SK-N-SH (cell line): ENCODE data around the gene ITIH5. TPM values are rescaled to one million over a fixed set of nuclear protein-coding genes. Genes with fewer than 3 reads are reported as not detected.

Experiments used
- CTCF ChIA-PET: fragments of 300-600, 350-600 bp; formaldehyde crosslinking; extraction: SDS; loops from one replicate; lab custom pipeline; 2021; lab: Yijun Ruan, JAX
- POLR2A ChIA-PET: fragments of 350-600 bp; sonication (Branson Sonifier 250); formaldehyde crosslinking; extraction: SDS; loops from one replicate; lab custom pipeline; 2020; ENCODE audit warnings: antibody characterized with exemption, inconsistent platforms; lab: Yijun Ruan, JAX
- DNase-seq: peaks from one replicate; pipeline ENCODE4 v3.0.0; 2012
- H2AFZ ChIP-seq: fragments of 200-600 bp; sonication (generic); 2 replicates; pipeline ENCODE4 v1.8.1; 2016; ENCODE audit warnings: antibody characterized with exemption, mild to moderate bottlenecking, low read depth
- H3F3A ChIP-seq: fragments of 200-600 bp; sonication (generic); replicated peaks from 2 replicates; pipeline ENCODE3; 2016; ENCODE audit warnings: antibody characterized with exemption, mild to moderate bottlenecking; ENCODE audit not compliant: insufficient read depth
- H3K27ac ChIP-seq, 2 experiments: fragments of 200-500 bp in 1 of 2; fragments of 200-600 bp in 1 of 2; sonication (Bioruptor generic) in 1 of 2; sonication (generic), shearing (Covaris generic) in 1 of 2; 2 replicates each; pipeline versions ENCODE4 v1.5.1 to v1.6.1; 2014 to 2016; ENCODE audit warnings: low read depth in 2 of 2, inconsistent platforms in 1 of 2, low read length in 1 of 2, mild to moderate bottlenecking in 1 of 2, mixed read lengths in 1 of 2
- H3K27me3 ChIP-seq: fragments of 200-600 bp; sonication (generic), shearing (Covaris generic); 2 replicates; pipeline ENCODE4 v1.6.1; 2016; ENCODE audit warnings: mixed run types; ENCODE audit not compliant: insufficient read depth
- H3K36me3 ChIP-seq, 2 experiments: fragments of 200-500 bp in 1 of 2; fragments of 200-600 bp in 1 of 2; sonication (Bioruptor generic) in 1 of 2; sonication (generic) in 1 of 2; replicated peaks in 1 of 2; 2 replicates each; pipeline versions ENCODE3 to v1.5.1; 2014 to 2016; ENCODE audit warnings: low read length in 1 of 2, mild to moderate bottlenecking in 1 of 2; ENCODE audit not compliant: insufficient read depth in 2 of 2, control insufficient read depth in 1 of 2
- H3K4me1 ChIP-seq, 2 experiments: fragments of 200-500 bp in 1 of 2; fragments of 200-600 bp in 1 of 2; sonication (Bioruptor generic) in 1 of 2; sonication (generic), shearing (Covaris generic) in 1 of 2; 2 replicates each; pipeline versions ENCODE4 v1.5.1 to v1.6.1; 2014 to 2016; ENCODE audit warnings: low read depth in 1 of 2, low read length in 1 of 2, mixed run types in 1 of 2; ENCODE audit not compliant: insufficient read depth in 2 of 2, control insufficient read depth in 1 of 2
- H3K4me2 ChIP-seq: fragments of 200-600 bp; sonication (generic), shearing (Covaris generic); 2 replicates; pipeline ENCODE4 v1.6.1; 2017; ENCODE audit warnings: mixed run types
- H3K4me3 ChIP-seq, 2 experiments: fragments of 200-500 bp in 1 of 2; fragments of 200-600 bp in 1 of 2; sonication (Bioruptor generic) in 1 of 2; sonication (generic), shearing (Covaris generic) in 1 of 2; 2 replicates each; pipeline versions ENCODE4 v1.5.1 to v1.8.1; 2014 to 2016; ENCODE audit warnings: low read depth in 2 of 2, inconsistent platforms in 1 of 2, low read length in 1 of 2, mild to moderate bottlenecking in 1 of 2, mixed read lengths in 1 of 2, moderate library complexity in 1 of 2
- H3K79me2 ChIP-seq: fragments of 200-600 bp; sonication (generic); 2 replicates; pipeline ENCODE4 v1.8.1; 2017; ENCODE audit warnings: mild to moderate bottlenecking; ENCODE audit not compliant: insufficient read depth
- H3K9ac ChIP-seq: fragments of 200-600 bp; sonication (generic); 2 replicates; pipeline ENCODE4 v1.6.1; 2017; ENCODE audit warnings: mixed run types
- H3K9me2 ChIP-seq: fragments of 200-600 bp; sonication (generic); 2 replicates; pipeline ENCODE4 v1.6.1; 2017; ENCODE audit warnings: mixed run types
- H3K9me3 ChIP-seq: fragments of 200-600 bp; sonication (generic); 2 replicates; pipeline ENCODE4 v1.6.1; 2017; ENCODE audit warnings: mixed run types, mild to moderate bottlenecking, moderate library complexity
- H4K20me1 ChIP-seq: fragments of 200-600 bp; sonication (generic); 2 replicates; pipeline ENCODE4 v1.6.1; 2017; ENCODE audit warnings: mild to moderate bottlenecking, mixed run types; ENCODE audit not compliant: insufficient read depth
- CHD2 ChIP-seq: fragments of 150-350 bp; IDR thresholded peaks from 2 replicates; pipeline ENCODE4 v1.6.1; 2018; ENCODE audit warnings: low read length; ENCODE audit not compliant: partially characterized antibody
- CTCF ChIP-seq: fragments of 200-600 bp; sonication (generic); IDR thresholded peaks from 2 replicates; pipeline ENCODE4 v1.6.1; 2017; ENCODE audit warnings: antibody characterized with exemption, mild to moderate bottlenecking, moderate library complexity
- ELF1 ChIP-seq: IDR thresholded peaks from 2 replicates; pipeline ENCODE4 v1.4.0; 2012
- EP300 ChIP-seq, 2 experiments: IDR thresholded peaks; 2 replicates each; pipeline versions ENCODE4 v1.4.0 to v1.6.1; 2012; ENCODE audit warnings: borderline replicate concordance in 1 of 2, low read depth in 1 of 2, low read length in 1 of 2
- EZH2phosphoT487 ChIP-seq: fragments of 200-600 bp; sonication (generic); IDR thresholded peaks from 2 replicates; pipeline ENCODE4 v1.6.1; 2017; ENCODE audit warnings: low read depth, mixed run types, mild to moderate bottlenecking, antibody characterized with exemption, moderate library complexity, borderline replicate concordance
- FOXM1 ChIP-seq: IDR thresholded peaks from 2 replicates; pipeline ENCODE4 v1.4.0; 2012; ENCODE audit warnings: low read depth, mild to moderate bottlenecking
- GATA2 ChIP-seq: sonication (generic); formaldehyde crosslinking; IDR thresholded peaks from 2 replicates; pipeline ENCODE4 v1.5.0; 2020; ENCODE audit warnings: mild to moderate bottlenecking, missing genetic modification reagents
- IRF3 ChIP-seq: fragments of 150-350 bp; IDR thresholded peaks from 2 replicates; pipeline ENCODE4 v1.6.1; 2016; ENCODE audit warnings: mild to moderate bottlenecking, low read depth, low read length
- JUND ChIP-seq: IDR thresholded peaks from 2 replicates; pipeline ENCODE4 v1.4.0; 2012
- MEF2A ChIP-seq: IDR thresholded peaks from 2 replicates; pipeline ENCODE4 v1.4.0; 2012; ENCODE audit warnings: low read depth, borderline replicate concordance
- MXI1 ChIP-seq: IDR thresholded peaks from 2 replicates; pipeline ENCODE4 v1.6.1; 2012; ENCODE audit warnings: mild to moderate bottlenecking, low read depth, low read length, improper control_type of control experiment
- NFIC ChIP-seq: IDR thresholded peaks from 2 replicates; pipeline ENCODE4 v1.4.0; 2012; ENCODE audit warnings: borderline replicate concordance
- NRF1 ChIP-seq: IDR thresholded peaks from 2 replicates; pipeline ENCODE4 v1.6.1; 2012; ENCODE audit warnings: low read depth, mild to moderate bottlenecking, low read length
- POLR2AphosphoS5 ChIP-seq: IDR thresholded peaks from 2 replicates; pipeline ENCODE4 v1.6.1; 2012; ENCODE audit warnings: low read depth, low read length
- RFX5 ChIP-seq: IDR thresholded peaks from 2 replicates; pipeline ENCODE4 v1.6.1; 2012; ENCODE audit warnings: mild to moderate bottlenecking, improper control_type of control experiment, low read length
- RXRA ChIP-seq: IDR thresholded peaks from 2 replicates; pipeline ENCODE4 v1.4.0; 2012; ENCODE audit warnings: low read depth, mild to moderate bottlenecking, borderline replicate concordance
- SIN3A ChIP-seq: IDR thresholded peaks from 2 replicates; pipeline ENCODE4 v1.6.1; 2012; ENCODE audit warnings: low read depth, mild to moderate bottlenecking, low read length, moderate library complexity, borderline replicate concordance
- SMC3 ChIP-seq: IDR thresholded peaks from 2 replicates; pipeline ENCODE4 v1.6.1; 2012; ENCODE audit warnings: low read depth, low read length, improper control_type of control experiment
- whole genome bisulfite sequencing: methylation state at CpG from one replicate; pipeline ENCODE4 v1.1.6; 2017; ENCODE audit warnings: low lambda C conversion rate; 5-methylcytosine and 5-hydroxymethylcytosine counted together
- polyA plus RNA-seq, 3 experiments: library from polyadenylated mRNA; depleted of rRNA; stranded (reverse); fragments of >200 nt; gene quantifications; 2 replicates each; pipeline ENCODE4 v1.2.3, GENCODE V29; 2012
- TF ChIP-seq, protein P1 (sequence below): IDR thresholded peaks from 2 replicates; pipeline ENCODE4 v1.4.0; 2012; ENCODE audit warnings: low read depth, borderline replicate concordance
- TF ChIP-seq, protein P2 (sequence below): IDR thresholded peaks from 2 replicates; pipeline ENCODE4 v1.4.0; 2012; ENCODE audit warnings: low read depth, borderline replicate concordance
- TF ChIP-seq, protein P3 (sequence below): fragments of 150-350 bp; IDR thresholded peaks from 2 replicates; pipeline ENCODE4 v1.6.1; 2017; ENCODE audit warnings: antibody characterized with exemption, low read length, low read depth, borderline replicate concordance

ITIH5 gene
- polyA plus RNA-seq, 1 of the 3 experiments (the other 2 are of a cell fraction), result 0.07 TPM

- ChIA-PET POLR2A (no interaction called here), CTCF (interaction anchor here (1.9 to 3.9 kb wide), 2 partner anchors 38 to 124 kb away, joined by 6 to 18 read pairs; no protein-coding TSS in a partner anchor)
- no peak overlapping the region for H3K4me2 ChIP-seq
- DNase-seq, result no peak
- no peaks in the 10 kb centered on the region for H3K9me3 ChIP-seq
- no peaks in the 10 kb centered on the region for H4K20me1 ChIP-seq
- TF ChIP-seq, protein P1, sequence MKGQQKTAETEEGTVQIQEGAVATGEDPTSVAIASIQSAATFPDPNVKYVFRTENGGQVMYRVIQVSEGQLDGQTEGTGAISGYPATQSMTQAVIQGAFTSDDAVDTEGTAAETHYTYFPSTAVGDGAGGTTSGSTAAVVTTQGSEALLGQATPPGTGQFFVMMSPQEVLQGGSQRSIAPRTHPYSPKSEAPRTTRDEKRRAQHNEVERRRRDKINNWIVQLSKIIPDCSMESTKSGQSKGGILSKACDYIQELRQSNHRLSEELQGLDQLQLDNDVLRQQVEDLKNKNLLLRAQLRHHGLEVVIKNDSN, result no peak
- no peak for TF ChIP-seq SMC3
- no peaks in the 10 kb centered on the region for H3K79me2 ChIP-seq
- no peak overlapping the region for H3K27ac ChIP-seq
- no peaks in the 10 kb centered on the region for H3K36me3 ChIP-seq
- no peaks in the 10 kb centered on the region; a peak in 1 of 4 replicates for H3K4me1 ChIP-seq
- no peak overlapping the region for H3K9ac ChIP-seq
- H3K27me3 ChIP-seq, result no peaks in the 10 kb centered on the region
- H2AFZ ChIP-seq, result no peak overlapping the region
- 18% methylated on average over 3 of the region's 7 CpGs for WGBS
- no peaks in the 10 kb centered on the region for H3K9me2 ChIP-seq
- H3K4me3 ChIP-seq, result no peak overlapping the region
- no peaks in the 10 kb centered on the region for H3F3A ChIP-seq
Measured at GRCh38 chr10:7563368-7563767, 103.4 kb downstream of the ITIH5 start.

DNA sequence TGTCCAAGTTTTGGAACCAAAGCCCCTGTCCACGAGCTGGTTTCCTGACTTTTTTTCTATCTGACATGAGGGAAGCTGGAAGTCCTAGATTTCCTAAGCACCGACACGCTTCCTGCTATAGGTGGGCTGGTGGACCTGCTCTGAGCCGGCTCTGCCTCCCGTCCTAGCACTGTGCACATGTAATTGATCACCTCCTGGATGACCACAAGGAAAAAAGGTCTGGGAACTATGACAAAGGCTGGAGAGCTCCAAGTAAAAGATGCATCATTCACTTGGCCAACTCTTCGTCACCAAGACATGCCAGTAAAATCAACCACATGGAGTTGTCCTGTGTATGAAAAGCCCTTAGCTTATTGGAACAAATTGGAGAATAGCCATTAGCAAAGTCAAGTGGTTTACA is 104.8 kb downstream of the ITIH5 start:
- no peak for DNase-seq
- Histone ChIP-seq H3K27me3 (no peaks in the 10 kb centered on the region), H3K4me2 (no peak overlapping the region), H3K9ac (no peak overlapping the region), H3K9me2 (no peaks in the 10 kb centered on the region), H4K20me1 (no peaks in the 10 kb centered on the region), H2AFZ (no peak overlapping the region), H3K79me2 (no peaks in the 10 kb centered on the region), H3K4me1 (no peaks in the 10 kb centered on the region; a peak in 1 of 4 replicates), H3K27ac (no peak overlapping the region), H3K36me3 (no peaks in the 10 kb centered on the region), H3K4me3 (no peak overlapping the region), H3F3A (no peaks in the 10 kb centered on the region), H3K9me3 (no peaks in the 10 kb centered on the region)
- POLR2A ChIA-PET, result no interaction called here
- TF ChIP-seq FOXM1, result no peak
- TF ChIP-seq POLR2AphosphoS5, result no peak
- no peak for TF ChIP-seq ELF1
- TF ChIP-seq EZH2phosphoT487, result no peak
- TF ChIP-seq CHD2, result no peak
- no peak for TF ChIP-seq RFX5
- TF ChIP-seq CTCF, result no peak
- no peak for TF ChIP-seq MEF2A
- no peak for TF ChIP-seq GATA2 (CRISPR knock-in tag)
- no peak for TF ChIP-seq SIN3A
- TF ChIP-seq NRF1, result no peak
- no peak for TF ChIP-seq EP300 (IDR thresholded peaks at IDR 0.05; ENCODE audit: borderline replicate concordance in 1 of 2, low read depth in 1 of 2, low read length in 1 of 2)
- TF ChIP-seq, protein P2, sequence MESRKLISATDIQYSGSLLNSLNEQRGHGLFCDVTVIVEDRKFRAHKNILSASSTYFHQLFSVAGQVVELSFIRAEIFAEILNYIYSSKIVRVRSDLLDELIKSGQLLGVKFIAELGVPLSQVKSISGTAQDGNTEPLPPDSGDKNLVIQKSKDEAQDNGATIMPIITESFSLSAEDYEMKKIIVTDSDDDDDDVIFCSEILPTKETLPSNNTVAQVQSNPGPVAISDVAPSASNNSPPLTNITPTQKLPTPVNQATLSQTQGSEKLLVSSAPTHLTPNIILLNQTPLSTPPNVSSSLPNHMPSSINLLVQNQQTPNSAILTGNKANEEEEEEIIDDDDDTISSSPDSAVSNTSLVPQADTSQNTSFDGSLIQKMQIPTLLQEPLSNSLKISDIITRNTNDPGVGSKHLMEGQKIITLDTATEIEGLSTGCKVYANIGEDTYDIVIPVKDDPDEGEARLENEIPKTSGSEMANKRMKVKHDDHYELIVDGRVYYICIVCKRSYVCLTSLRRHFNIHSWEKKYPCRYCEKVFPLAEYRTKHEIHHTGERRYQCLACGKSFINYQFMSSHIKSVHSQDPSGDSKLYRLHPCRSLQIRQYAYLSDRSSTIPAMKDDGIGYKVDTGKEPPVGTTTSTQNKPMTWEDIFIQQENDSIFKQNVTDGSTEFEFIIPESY, result no peak
- TF ChIP-seq SMC3, result no peak
- TF ChIP-seq MXI1, result no peak
- no peak for TF ChIP-seq RXRA
- TF ChIP-seq NFIC, result no peak
- TF ChIP-seq JUND, result no peak
- TF ChIP-seq, protein P3, sequence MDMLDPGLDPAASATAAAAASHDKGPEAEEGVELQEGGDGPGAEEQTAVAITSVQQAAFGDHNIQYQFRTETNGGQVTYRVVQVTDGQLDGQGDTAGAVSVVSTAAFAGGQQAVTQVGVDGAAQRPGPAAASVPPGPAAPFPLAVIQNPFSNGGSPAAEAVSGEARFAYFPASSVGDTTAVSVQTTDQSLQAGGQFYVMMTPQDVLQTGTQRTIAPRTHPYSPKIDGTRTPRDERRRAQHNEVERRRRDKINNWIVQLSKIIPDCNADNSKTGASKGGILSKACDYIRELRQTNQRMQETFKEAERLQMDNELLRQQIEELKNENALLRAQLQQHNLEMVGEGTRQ, result no peak
- no peak for TF ChIP-seq IRF3
- CTCF ChIA-PET, result interaction anchor here (1.2 to 3.9 kb wide), 3 partner anchors 11 to 126 kb away, joined by 3 to 18 read pairs (median 6); no protein-coding TSS in a partner anchor
- WGBS, result 48% methylated on average over 6 of the region's 6 CpGs
